Neural cell (in vitro differentiated cells): ENCODE measurements around the gene PODN. TPM values are rescaled to one million over a fixed set of nuclear protein-coding genes. Genes with fewer than 3 reads are reported as not detected.

Source experiments
- H2AFZ ChIP-seq: fragments of 200-600, 300-800 bp; sonication (generic), shearing (Covaris generic); 2 replicates; pipeline ENCODE4 v1.6.0; 2014; ENCODE audit warnings: low read depth, mild to moderate bottlenecking, antibody characterized with exemption, low read length, moderate library complexity
- H3F3A ChIP-seq: fragments of 200-600 bp; shearing (Covaris generic); 2 replicates; pipeline ENCODE4 v1.6.1; 2016; ENCODE audit warnings: mild to moderate bottlenecking, moderate library complexity, mixed read lengths, antibody characterized with exemption, low read length; ENCODE audit not compliant: insufficient read depth, poor library complexity, severe bottlenecking
- H3K27ac ChIP-seq: fragments of 200-600, 300-800 bp; sonication (generic), shearing (Covaris generic); 2 replicates; pipeline ENCODE4 v1.5.1; 2014; ENCODE audit warnings: mild to moderate bottlenecking, low read length, moderate library complexity
- H3K27me3 ChIP-seq: fragments of 300-800, 200-600 bp; sonication (generic), shearing (Covaris generic); 2 replicates; pipeline ENCODE4 v1.6.0; 2014; ENCODE audit warnings: mild to moderate bottlenecking, low read depth, low read length, moderate library complexity; ENCODE audit not compliant: insufficient read depth
- H3K36me3 ChIP-seq: fragments of 300-800, 200-600 bp; sonication (generic), shearing (Covaris generic); 2 replicates; pipeline ENCODE4 v1.5.1; 2014; ENCODE audit warnings: mild to moderate bottlenecking, antibody characterized with exemption, low read length, moderate library complexity; ENCODE audit not compliant: insufficient read depth
- H3K4me2 ChIP-seq: fragments of 300-800, 200-600 bp; sonication (generic), shearing (Covaris generic); 2 replicates; pipeline ENCODE4 v1.6.0; 2014; ENCODE audit warnings: mild to moderate bottlenecking, low read length
- H3K4me3 ChIP-seq: fragments of 300-800, 200-600 bp; sonication (generic), shearing (Covaris generic); 2 replicates; pipeline ENCODE4 v1.5.1; 2014; ENCODE audit warnings: mild to moderate bottlenecking, low read length, moderate library complexity
- H3K79me2 ChIP-seq: fragments of 200-600 bp; shearing (Covaris generic); replicated peaks from 2 replicates; pipeline ENCODE4 v1.6.0; 2014; ENCODE audit warnings: mild to moderate bottlenecking, low read length, moderate library complexity; ENCODE audit not compliant: insufficient read depth
- H3K9ac ChIP-seq: fragments of 300-800, 200-600 bp; sonication (generic), shearing (Covaris generic); 2 replicates; pipeline ENCODE4 v1.6.1; 2016; ENCODE audit warnings: mild to moderate bottlenecking, low read length, mixed read lengths
- H3K9me2 ChIP-seq: fragments of 200-600 bp; shearing (Covaris generic); 2 replicates; pipeline ENCODE4 v1.6.1; 2016; ENCODE audit warnings: mild to moderate bottlenecking, low read length, mixed read lengths; ENCODE audit not compliant: insufficient read depth
- H3K9me3 ChIP-seq: fragments of 200-600, 300-800 bp; sonication (generic), shearing (Covaris generic); 2 replicates; pipeline ENCODE4 v1.6.1; 2016; ENCODE audit warnings: mild to moderate bottlenecking, mixed run types, low read length, moderate library complexity, mixed read lengths
- H4K20me1 ChIP-seq: fragments of 200-600 bp; shearing (Covaris generic); 2 replicates; pipeline ENCODE4 v1.6.1; 2016; ENCODE audit warnings: mild to moderate bottlenecking, mixed run types; ENCODE audit not compliant: insufficient read depth
- EP300 ChIP-seq: fragments of 450-650 bp; conservative IDR thresholded peaks from 2 replicates; pipeline ENCODE4 v1.6.1; 2014; ENCODE audit warnings: antibody characterized with exemption, mild to moderate bottlenecking, moderate library complexity; ENCODE audit not compliant: poor library complexity, severe bottlenecking
- EZH2 ChIP-seq: fragments of 200-600, 300-800 bp; shearing (Covaris generic), sonication (generic); IDR thresholded peaks from 2 replicates; pipeline ENCODE4 v1.6.1; 2014; ENCODE audit warnings: antibody characterized with exemption, low read length, borderline replicate concordance, mild to moderate bottlenecking; ENCODE audit not compliant: insufficient read depth, poor library complexity, severe bottlenecking
- MXI1 ChIP-seq: fragments of 450-650 bp; conservative IDR thresholded peaks from 2 replicates; pipeline ENCODE4 v1.6.1; 2014; ENCODE audit warnings: antibody characterized with exemption, mild to moderate bottlenecking; ENCODE audit not compliant: poor library complexity, severe bottlenecking
- POLR2AphosphoS5 ChIP-seq: IDR thresholded peaks from 2 replicates; pipeline ENCODE4 v1.6.1; 2012
- RAD21 ChIP-seq: fragments of 450-650 bp; conservative IDR thresholded peaks from 2 replicates; pipeline ENCODE4 v1.6.1; 2014; ENCODE audit warnings: antibody characterized with exemption, mild to moderate bottlenecking, moderate library complexity
- SMC3 ChIP-seq: fragments of 450-650 bp; conservative IDR thresholded peaks from 2 replicates; pipeline ENCODE4 v1.6.1; 2014; ENCODE audit warnings: antibody characterized with exemption, mild to moderate bottlenecking, moderate library complexity; ENCODE audit not compliant: poor library complexity
- TAF1 ChIP-seq: IDR thresholded peaks from 2 replicates; pipeline ENCODE4 v1.6.1; 2012; ENCODE audit warnings: low read depth
- polyA plus RNA-seq: library from polyadenylated mRNA; depleted of rRNA; stranded (reverse); fragments of >200 nt; gene quantifications from 2 replicates; pipeline ENCODE4 v1.2.3, GENCODE V29; 2014
- TF ChIP-seq, protein P1 (sequence below): fragments of 450-650 bp; IDR thresholded peaks from 2 replicates; pipeline ENCODE4 v1.5.1; 2014; ENCODE audit warnings: antibody characterized with exemption, mild to moderate bottlenecking, moderate library complexity; ENCODE audit not compliant: poor library complexity, severe bottlenecking

PODN gene
- polyA plus RNA-seq, 1 donor from 2014 or later: 0.07 TPM

DNA sequence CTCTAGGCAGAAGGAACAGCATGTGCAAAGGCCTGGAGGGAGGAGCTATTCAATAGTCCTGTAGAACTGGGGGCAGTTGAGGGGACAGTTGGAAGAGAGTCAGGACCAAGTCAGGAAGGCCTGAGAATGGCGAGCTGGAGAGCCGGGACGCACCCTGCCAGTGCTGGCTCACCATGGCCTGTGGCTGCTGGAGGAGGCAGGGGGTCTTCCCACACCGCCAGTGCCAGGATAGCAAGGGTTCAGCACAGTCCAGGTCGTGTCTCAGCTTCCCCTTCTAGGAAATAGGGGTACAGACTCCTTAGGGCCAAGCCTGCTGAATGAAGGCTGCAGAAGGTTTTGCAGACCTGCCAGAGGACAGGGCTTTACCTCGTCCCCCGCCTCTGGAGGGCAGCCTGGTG is 7.3 kb downstream of the PODN start:
- TF ChIP-seq POLR2AphosphoS5: no peak
- no peak for TF ChIP-seq MXI1
- TF ChIP-seq TAF1: no peak
- TF ChIP-seq EP300: no peak
- no peak for TF ChIP-seq EZH2
- TF ChIP-seq RAD21: no peak
- no peak for TF ChIP-seq SMC3
- TF ChIP-seq, protein P1, sequence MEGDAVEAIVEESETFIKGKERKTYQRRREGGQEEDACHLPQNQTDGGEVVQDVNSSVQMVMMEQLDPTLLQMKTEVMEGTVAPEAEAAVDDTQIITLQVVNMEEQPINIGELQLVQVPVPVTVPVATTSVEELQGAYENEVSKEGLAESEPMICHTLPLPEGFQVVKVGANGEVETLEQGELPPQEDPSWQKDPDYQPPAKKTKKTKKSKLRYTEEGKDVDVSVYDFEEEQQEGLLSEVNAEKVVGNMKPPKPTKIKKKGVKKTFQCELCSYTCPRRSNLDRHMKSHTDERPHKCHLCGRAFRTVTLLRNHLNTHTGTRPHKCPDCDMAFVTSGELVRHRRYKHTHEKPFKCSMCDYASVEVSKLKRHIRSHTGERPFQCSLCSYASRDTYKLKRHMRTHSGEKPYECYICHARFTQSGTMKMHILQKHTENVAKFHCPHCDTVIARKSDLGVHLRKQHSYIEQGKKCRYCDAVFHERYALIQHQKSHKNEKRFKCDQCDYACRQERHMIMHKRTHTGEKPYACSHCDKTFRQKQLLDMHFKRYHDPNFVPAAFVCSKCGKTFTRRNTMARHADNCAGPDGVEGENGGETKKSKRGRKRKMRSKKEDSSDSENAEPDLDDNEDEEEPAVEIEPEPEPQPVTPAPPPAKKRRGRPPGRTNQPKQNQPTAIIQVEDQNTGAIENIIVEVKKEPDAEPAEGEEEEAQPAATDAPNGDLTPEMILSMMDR: no peak

DNA sequence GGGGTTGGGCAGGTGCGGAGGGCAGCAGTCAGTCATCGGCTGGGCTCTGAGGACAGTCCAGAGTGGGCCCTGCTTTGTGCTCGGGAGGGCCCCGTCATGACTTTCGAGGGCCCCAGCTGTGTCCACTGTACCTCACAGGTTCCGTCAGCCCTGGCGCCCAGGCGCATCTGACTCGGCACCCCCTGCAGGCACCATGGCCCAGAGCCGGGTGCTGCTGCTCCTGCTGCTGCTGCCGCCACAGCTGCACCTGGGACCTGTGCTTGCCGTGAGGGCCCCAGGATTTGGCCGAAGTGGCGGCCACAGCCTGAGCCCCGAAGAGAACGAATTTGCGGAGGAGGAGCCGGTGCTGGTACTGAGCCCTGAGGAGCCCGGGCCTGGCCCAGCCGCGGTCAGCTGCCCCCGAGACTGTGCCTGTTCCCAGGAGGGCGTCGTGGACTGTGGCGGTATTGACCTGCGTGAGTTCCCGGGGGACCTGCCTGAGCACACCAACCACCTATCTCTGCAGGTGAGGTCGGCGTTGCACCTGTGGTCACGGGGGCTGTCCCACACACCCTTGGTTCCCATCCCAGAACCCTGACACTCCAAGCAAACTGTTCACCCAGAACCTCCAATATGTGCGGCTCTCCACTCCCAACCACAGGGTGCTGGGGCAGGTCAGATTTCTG is 7.8 kb downstream of the PODN start:
- no peak overlapping the region for H3K4me3 ChIP-seq
- TF ChIP-seq POLR2AphosphoS5 (no peak), EZH2 (no peak), MXI1 (no peak), SMC3 (no peak), EP300 (no peak), RAD21 (no peak), TAF1 (no peak)
- TF ChIP-seq, protein P1: no peak
- H3K27ac ChIP-seq: no peak overlapping the region
- peaks cover 2% of the 10 kb centered on the region for H3K27me3 ChIP-seq
- H3K79me2 ChIP-seq: no peaks in the 10 kb centered on the region
- no peaks in the 10 kb centered on the region for H3K9me3 ChIP-seq
- H4K20me1 ChIP-seq: no peaks in the 10 kb centered on the region
- no peaks in the 10 kb centered on the region for H3K9me2 ChIP-seq
- no peaks in the 10 kb centered on the region for H3F3A ChIP-seq
- H3K9ac ChIP-seq: no peak overlapping the region
- no peaks in the 10 kb centered on the region for H3K36me3 ChIP-seq
- no peak overlapping the region for H2AFZ ChIP-seq
- H3K4me2 ChIP-seq: no peak overlapping the region

More for the DNA sequence above, 7.3 kb downstream of the PODN start:
- no peaks in the 10 kb centered on the region for H3K79me2 ChIP-seq
- H3K27ac ChIP-seq: no peak overlapping the region
- no peak overlapping the region for H3K9ac ChIP-seq
- peaks cover 7% of the 10 kb centered on the region for H3K27me3 ChIP-seq
- no peaks in the 10 kb centered on the region for H3K9me3 ChIP-seq
- H4K20me1 ChIP-seq: no peaks in the 10 kb centered on the region
- no peaks in the 10 kb centered on the region for H3K9me2 ChIP-seq
- no peak overlapping the region for H3K4me2 ChIP-seq
- H3K4me3 ChIP-seq: no peak overlapping the region
- H2AFZ ChIP-seq: no peak overlapping the region
- no peaks in the 10 kb centered on the region for H3F3A ChIP-seq
- no peaks in the 10 kb centered on the region for H3K36me3 ChIP-seq
